ENCODE measurements around the gene SEC31A. TPM values are rescaled to one million over a fixed set of nuclear protein-coding genes. Genes with fewer than 3 reads are reported as not detected.
"Not testable (repeated sequence)": the region's sequence is repeated elsewhere in the genome, so short reads cannot be mapped to it uniquely, and the experiment has no call there.

Gene SEC31A
- total RNA-seq, 4 donors from 2014 or later = 195 to 283 (median 268) TPM

DNA sequence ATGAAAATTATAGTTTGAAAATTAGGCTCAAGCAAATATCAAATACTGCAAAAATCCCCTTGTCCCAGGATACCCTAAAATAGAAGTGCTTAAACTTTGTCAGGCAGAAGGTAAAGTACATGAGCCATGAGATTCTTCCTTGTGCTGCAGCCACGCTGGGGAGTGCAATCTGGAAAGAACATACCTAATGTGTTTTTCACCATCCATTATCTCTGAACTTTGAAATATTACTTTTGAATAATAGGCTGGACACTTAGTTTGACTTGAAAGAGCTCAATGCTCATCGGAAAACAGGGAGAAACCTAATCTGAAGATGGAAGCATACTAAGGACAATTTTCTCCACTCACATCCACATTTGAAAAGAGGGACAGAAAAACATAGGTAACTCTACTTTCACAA lies 28.4 kb upstream of the SEC31A start:
- H3K4me3 ChIP-seq = no peak overlapping the region
- H3K27ac ChIP-seq = no peak overlapping the region

DNA sequence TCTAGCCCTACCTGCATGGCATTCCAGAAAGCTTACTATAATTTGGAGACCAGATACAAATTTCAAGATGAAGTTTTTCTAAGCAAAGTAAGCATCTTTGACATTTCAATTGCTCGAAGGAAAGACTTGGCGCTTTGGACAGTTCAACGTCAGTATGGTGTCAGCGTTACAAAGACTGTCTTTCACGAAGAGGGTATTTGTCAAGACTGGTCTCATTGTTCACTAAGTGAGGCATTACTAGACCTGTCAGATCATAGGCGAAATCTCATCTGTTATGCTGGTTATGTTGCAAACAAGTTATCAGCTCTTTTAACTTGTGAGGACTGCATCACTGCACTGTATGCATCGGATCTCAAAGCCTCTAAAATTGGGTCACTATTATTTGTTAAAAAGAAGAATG lies 27.1 kb upstream of the SEC31A start:
- H3K27me3 ChIP-seq = no peaks in the 10 kb centered on the region
- TF ChIP-seq POLR2A (IDR thresholded peaks at IDR 0.05) = no peak
- TF ChIP-seq CTCF (IDR thresholded peaks at IDR 0.05) = no peak
- no peaks in the 10 kb centered on the region for H3K36me3 ChIP-seq
- H3K27ac ChIP-seq = no peak overlapping the region
- DNase-seq = no peak
- no peaks in the 10 kb centered on the region for H3K9me3 ChIP-seq
- H3K4me3 ChIP-seq = no peak overlapping the region
- no peaks in the 10 kb centered on the region for H3K4me1 ChIP-seq

More for the DNA sequence above, 28.4 kb upstream of the SEC31A start:
- no peaks in the 10 kb centered on the region for H3K4me1 ChIP-seq
- H3K36me3 ChIP-seq = no peaks in the 10 kb centered on the region
- H3K27me3 ChIP-seq = no peaks in the 10 kb centered on the region
- no peaks in the 10 kb centered on the region for H3K9me3 ChIP-seq
- TF ChIP-seq CTCF (IDR thresholded peaks at IDR 0.05) = no peak
- TF ChIP-seq POLR2A (IDR thresholded peaks at IDR 0.05) = no peak
- no peak for DNase-seq

DNA sequence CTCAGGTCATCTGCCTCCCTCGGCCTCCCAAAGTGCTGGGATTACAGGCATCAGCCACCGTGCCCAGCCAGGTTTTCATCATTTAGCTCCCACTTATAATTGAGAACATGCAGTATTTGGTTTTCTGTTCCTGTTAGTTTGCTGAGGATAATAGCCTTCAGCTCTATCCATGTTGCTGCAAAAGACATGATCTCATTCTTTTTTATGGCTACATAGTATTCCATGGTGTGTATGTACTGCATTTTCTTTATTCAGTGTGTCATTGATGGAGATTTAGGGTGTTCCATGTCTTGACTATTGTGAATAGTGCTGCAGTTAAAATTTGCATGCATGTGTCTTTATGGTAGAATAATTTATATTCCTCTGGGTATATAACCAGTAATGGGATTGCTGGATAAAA lies 23.0 kb upstream of the SEC31A start:
- H3K9me3 ChIP-seq, H3K4me3 ChIP-seq, DNase-seq, H3K27me3 ChIP-seq, H3K36me3 ChIP-seq, H3K27ac ChIP-seq, H3K4me1 ChIP-seq: not testable (repeated sequence)

DNA sequence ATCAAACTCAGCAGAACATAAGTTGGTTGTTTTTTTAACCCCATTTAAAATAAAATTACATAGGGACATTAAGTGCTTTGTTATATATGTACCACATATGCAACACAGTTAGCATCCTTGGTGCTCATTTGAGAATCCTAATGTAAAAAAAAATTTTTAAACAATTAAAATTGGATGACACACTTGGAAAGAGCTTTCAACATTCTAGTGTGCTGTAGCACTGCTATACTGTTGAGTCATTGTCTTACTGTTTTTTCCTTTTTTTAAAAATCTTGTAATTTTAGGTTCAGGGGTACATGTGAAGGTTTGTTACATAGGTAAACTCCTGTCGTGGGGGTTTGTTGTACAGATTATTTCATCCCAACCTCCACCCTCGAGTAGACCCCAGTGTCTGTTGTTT lies 22.4 kb upstream of the SEC31A start:
- DNase-seq = no peak
- Histone ChIP-seq H3K27ac (no peak overlapping the region), H3K4me1 (no peaks in the 10 kb centered on the region), H3K4me3 (no peak overlapping the region), H3K36me3 (peaks cover 0 to 9% (median 0%) of the 10 kb centered on the region in 3 donors), H3K27me3 (no peaks in the 10 kb centered on the region), H3K9me3 (no peaks in the 10 kb centered on the region)
- no peak for TF ChIP-seq POLR2A (IDR thresholded peaks at IDR 0.05)
- TF ChIP-seq CTCF (IDR thresholded peaks at IDR 0.05) = no peak

DNA sequence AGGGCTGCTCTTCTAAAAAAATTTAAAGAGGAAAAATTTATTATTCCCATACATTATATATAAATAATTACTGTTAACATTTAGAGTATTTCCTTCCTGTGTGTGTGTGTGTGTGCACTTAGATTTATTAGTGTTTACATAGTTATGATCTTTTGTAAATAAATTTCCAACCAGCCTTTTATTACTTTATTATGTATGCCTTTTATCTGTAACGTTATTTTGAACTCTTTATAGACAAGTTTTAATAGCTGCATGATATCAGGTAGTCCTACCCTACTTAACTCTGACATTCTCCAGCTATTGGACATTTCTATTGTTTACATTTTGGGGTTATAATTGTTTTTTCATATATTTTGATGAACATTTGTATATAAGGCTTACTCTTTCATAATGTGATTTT lies 18.4 kb upstream of the SEC31A start:
- Histone ChIP-seq H3K27ac (no peak overlapping the region), H3K4me1 (no peaks in the 10 kb centered on the region), H3K36me3 (peaks cover 0 to 9% (median 0%) of the 10 kb centered on the region in 3 donors), H3K27me3 (no peaks in the 10 kb centered on the region), H3K4me3 (no peak overlapping the region), H3K9me3 (no peaks in the 10 kb centered on the region)
- TF ChIP-seq POLR2A (IDR thresholded peaks at IDR 0.05) = no peak
- no peak for TF ChIP-seq CTCF (IDR thresholded peaks at IDR 0.05)
- no peak for DNase-seq

DNA sequence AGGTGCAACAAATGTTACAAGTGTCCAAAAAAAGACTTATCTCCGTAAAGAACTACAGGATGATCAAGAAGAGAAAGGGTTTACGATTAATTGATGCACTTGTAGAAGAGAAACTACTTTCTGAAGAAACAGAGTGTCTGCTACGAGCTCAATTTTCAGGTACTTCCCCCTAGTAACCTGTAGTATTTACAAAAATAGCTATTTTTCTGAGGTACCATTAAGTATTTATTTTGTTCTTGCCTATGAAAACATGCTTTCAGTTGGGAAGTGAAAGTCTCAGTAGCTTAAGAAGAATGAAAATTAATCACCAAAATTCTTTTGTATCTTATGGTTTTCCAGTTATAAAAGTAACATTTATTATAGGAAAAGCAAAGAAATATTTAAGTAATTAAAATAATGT lies 15.5 kb upstream of the SEC31A start:
- Histone ChIP-seq H3K9me3 (no peaks in the 10 kb centered on the region), H3K27ac (no peak overlapping the region), H3K36me3 (peaks cover 0 to 7% (median 0%) of the 10 kb centered on the region in 3 donors), H3K4me3 (no peak overlapping the region), H3K4me1 (no peaks in the 10 kb centered on the region), H3K27me3 (no peaks in the 10 kb centered on the region)
- DNase-seq = no peak
- TF ChIP-seq POLR2A (IDR thresholded peaks at IDR 0.05) (no peak), CTCF (IDR thresholded peaks at IDR 0.05) (no peak)

Data from Peyer's patch (tissue), 4 donors.